ENCODE measurements around the gene ZNF611.
"Not testable (repeated sequence)": the region's sequence is repeated elsewhere in the genome, so short reads cannot be mapped to it uniquely, and the experiment has no call there.

ZNF611 gene

DNA sequence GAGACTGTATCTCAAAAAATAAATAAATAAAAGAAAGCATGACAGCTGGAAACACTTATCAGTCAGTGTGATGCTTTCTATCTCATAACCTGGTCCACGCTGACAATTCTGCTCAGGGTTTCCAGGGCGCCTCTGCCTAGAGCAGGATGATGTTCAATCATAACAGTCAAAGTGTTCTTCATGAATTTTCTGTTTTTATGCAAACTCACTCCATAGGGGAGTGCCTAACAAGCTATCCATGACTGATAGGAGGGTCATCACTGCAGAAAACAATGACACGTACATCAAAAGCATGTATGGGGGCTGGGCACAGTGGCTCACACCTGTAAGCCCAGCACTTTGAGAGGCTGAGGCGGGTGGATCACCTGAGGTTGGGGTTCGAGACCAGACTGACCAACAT lies 55.2 kb downstream of the ZNF611 start:
- DNase-seq = no peak

DNA sequence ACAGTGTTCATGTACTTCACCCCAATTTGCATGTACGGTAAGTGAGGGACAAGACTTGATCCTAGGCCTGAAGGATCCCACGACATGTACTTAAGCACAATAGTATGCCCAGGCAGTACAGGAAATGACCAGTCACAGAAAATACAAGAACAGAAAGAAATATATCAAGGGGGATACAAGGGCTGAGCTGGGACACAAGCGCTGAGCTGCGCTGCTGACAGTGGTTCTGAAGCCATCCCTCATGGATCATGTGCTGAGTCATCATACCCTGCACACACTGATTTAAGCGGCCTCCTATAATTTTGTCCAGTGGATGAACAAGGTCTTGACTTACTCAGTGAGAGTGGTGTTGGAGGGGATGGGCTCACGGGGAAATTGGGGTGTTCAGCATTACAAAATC lies 59.6 kb downstream of the ZNF611 start:
- not testable (repeated sequence) for DNase-seq

DNA sequence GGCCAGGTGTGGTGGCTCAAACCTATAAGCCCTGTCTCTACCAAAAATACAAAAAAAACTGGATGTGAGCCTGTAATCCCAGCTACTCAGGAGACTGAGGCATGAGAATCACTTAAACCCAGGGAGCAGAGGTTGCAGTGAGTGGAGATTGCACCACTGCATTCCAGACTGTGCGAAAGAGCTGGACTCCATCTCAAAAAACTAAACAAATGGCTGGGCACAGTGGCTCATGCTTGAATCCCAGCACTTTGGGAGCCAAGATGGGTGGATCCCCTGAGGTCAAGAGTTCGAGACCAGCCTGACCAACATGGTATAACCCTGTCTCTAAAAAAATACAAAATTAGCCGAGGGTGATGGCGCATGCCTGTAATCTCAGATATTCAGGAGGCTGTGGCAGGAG lies 61.8 kb downstream of the ZNF611 start:
- DNase-seq = no peak

- no peak for DNase-seq
These were observed 64.8 kb downstream of the ZNF611 start for GRCh38 chr19:52670046-52670445.

GRCh38 chr19:52669586-52669985 lies 65.3 kb downstream of the ZNF611 start:
- no peak for DNase-seq

DNA sequence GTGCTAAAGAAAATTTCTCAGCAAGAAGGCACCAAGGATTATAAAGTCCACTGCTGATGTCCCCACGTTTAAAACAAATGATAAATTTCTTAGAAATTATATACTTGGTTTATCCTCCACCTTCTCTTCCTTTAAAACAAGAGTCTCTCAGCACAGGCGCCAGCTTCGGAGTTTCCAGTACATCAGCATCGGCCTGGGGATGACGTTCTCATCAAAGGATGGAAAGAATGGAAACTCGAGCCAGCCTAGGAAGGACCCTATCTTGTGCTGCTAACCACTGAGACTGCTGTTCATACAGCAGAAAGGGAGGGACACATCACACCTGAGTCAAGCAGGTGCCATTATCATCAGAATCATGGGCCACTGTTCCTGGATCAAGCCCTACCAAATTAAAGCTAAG lies 66.9 kb downstream of the ZNF611 start:
- no peak for DNase-seq

GRCh38 chr19:52666506-52666905 lies 68.3 kb downstream of the ZNF611 start:
- no peak for DNase-seq

DNA sequence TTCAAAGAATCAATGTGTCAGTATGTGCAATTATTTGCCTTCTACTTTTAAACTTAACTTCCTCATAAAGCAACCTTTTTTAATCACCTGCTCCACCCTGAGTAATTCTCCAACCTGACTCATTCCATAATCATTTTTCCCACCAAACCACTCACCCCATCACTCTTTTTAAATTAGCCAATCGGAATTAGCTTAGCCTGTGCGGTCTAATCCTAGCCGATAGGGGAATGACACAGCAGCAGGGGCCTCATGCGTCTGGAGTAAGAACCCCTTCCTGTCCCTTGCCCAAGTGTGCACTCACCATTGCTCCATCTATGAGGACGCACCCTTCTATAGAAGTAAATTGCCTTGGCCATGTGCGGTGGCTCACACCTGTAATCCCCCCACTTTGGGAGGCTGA lies 69.3 kb downstream of the ZNF611 start:
- DNase-seq = no peak

DNA sequence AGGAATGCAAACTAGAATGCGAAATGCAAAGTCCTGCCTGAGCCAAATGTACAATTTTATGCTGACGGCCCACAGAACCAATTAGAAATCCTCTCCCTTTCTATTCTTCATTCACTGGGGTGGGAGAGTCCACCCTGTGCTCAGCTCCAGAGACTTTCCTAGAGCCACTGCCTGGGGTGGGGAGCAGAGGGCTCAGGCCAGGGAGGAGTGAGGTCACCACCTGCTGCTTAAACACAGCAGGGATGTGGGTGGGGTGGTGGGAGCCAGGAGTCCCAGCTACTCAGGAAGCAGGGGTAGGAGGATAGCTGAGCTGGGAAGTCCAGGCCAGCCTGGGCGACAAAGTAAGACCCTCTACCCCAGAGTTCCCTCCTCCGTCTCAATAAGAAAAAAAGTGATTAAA lies 69.8 kb downstream of the ZNF611 start:
- no peak for DNase-seq

DNA sequence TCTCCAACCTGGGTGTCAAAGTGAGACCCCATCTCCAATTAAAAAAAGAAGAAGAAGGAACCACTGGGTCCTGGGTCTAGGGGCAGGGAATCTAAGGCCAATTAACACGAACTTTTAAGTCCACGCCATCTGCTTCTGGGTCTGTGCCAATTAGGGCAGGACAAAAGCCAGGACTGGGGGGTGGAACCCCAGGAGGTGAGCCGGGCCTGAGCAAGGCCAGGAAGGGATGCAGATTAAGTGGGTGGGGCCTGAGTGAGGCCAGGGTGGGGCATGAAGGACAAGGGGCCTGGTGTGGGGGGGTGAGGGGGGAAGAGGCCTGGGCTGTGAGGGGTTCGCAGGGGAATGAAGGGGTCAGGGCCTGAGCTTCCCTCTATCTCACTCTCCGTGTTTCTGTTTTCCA lies 70.4 kb downstream of the ZNF611 start:
- DNase-seq = no peak

- no peak for DNase-seq
These were observed 72.2 kb downstream of the ZNF611 start for GRCh38 chr19:52662631-52663030.

DNA sequence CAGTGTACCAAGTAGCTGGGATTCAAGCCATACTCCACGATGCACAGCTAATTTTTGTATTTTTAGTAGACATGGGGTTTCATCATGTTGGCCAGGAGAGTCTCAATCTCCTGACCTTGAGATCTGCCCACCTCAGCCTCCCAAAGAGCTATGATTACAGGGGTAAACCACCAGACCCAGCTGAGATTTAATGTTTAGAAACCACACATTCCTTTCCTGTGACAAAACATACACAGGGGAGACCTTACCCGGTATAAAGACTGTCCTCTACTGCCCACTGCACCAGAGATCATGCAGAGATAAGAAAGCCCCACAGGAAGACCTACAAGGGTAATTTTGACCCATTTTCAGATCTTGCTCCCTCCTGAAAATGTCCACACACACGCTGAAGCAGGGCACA lies 73.9 kb downstream of the ZNF611 start:
- no peak for DNase-seq

DNA sequence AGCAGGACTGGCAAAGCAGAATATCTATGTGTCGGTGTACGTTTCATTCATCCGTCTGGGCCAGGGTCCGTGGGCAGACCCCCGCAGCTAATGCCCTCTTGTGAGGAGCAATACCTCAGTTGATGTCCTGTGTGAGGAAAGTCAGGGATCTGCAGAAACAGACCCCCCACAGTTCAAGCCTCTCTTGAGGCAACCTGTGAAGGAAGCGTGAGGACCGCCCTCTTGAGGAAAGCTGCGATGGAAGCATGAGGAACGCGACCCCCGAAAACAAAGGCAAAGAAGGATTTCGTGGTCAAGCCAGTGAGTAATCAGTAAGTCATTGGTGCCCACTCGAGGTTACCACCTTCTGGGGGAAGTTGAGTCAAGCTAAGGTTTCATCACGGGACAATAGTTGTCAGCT lies 75.8 kb downstream of the ZNF611 start:
- no peak for DNase-seq

GRCh38 chr19:52658595-52658994 lies 76.2 kb downstream of the ZNF611 start:
- no peak for DNase-seq

DNA sequence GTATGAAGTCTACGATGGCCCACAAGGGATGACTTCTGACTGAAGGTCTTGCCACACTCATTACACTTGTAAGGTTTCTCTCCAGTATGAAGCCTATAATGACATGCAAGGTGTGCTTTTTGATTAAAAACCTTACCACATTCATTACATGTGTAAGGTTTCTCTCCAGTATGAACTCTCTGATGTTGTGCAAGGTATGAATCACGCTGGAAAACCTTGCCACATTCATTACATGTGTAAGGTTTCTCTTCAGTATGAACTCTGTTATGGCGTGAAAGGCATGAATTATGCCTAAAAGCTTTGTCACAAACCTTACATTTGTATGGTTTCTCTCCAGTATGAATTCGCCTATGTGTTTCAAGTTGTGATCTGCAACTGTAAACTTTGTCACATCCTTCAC lies 81.7 kb downstream of the ZNF611 start:
- no peak for DNase-seq
